ENCODE data around the gene ZFYVE27. TPM values are rescaled to one million over a fixed set of nuclear protein-coding genes. Genes with fewer than 3 reads are reported as not detected.

The ZFYVE27 gene
- polyA plus RNA-seq, 1 donor from 2014 or later, result 135 TPM

GRCh38 chr10:97805096-97805884 is 68.4 kb downstream of the ZFYVE27 start:
- H3K27me3 ChIP-seq (ENCODE audit: insufficient read depth, low read depth, low read length), result no peaks in the 10 kb centered on the region
- H3F3A ChIP-seq (ENCODE audit: insufficient read depth, low read length, poor library complexity, severe bottlenecking), result no peaks in the 10 kb centered on the region
- no peak overlapping the region for H3K27ac ChIP-seq (ENCODE audit: low read length)
- no peaks in the 10 kb centered on the region for H4K20me1 ChIP-seq (ENCODE audit: insufficient read depth)
- H3K79me2 ChIP-seq (replicated peaks; ENCODE audit: insufficient read depth, low read length), result no peaks in the 10 kb centered on the region
- H3K9ac ChIP-seq (ENCODE audit: low read length), result no peak overlapping the region
- no peak overlapping the region for H3K4me2 ChIP-seq (ENCODE audit: low read length)
- H3K36me3 ChIP-seq (ENCODE audit: insufficient read depth, low read length), result no peaks in the 10 kb centered on the region
- H2AFZ ChIP-seq (ENCODE audit: low read depth, low read length), result no peak overlapping the region
- no peak for TF ChIP-seq TAF1 (IDR thresholded peaks at IDR 0.05; ENCODE audit: low read depth)
- no peak overlapping the region for H3K4me3 ChIP-seq (ENCODE audit: low read length)
- H3K9me2 ChIP-seq (ENCODE audit: insufficient read depth, low read length), result no peaks in the 10 kb centered on the region
- no peaks in the 10 kb centered on the region for H3K9me3 ChIP-seq (ENCODE audit: low read length)

GRCh38 chr10:97805949-97806348 is 69.0 kb downstream of the ZFYVE27 start:
- Histone ChIP-seq H4K20me1 (ENCODE audit: insufficient read depth) (no peaks in the 10 kb centered on the region), H3K4me2 (ENCODE audit: low read length) (no peak overlapping the region), H3K79me2 (replicated peaks; ENCODE audit: insufficient read depth, low read length) (no peaks in the 10 kb centered on the region), H3K27me3 (ENCODE audit: insufficient read depth, low read depth, low read length) (no peaks in the 10 kb centered on the region), H3K9me3 (ENCODE audit: low read length) (no peaks in the 10 kb centered on the region), H2AFZ (ENCODE audit: low read depth, low read length) (no peak overlapping the region), H3K27ac (ENCODE audit: low read length) (no peak overlapping the region), H3K4me3 (ENCODE audit: low read length) (no peak overlapping the region), H3K9ac (ENCODE audit: low read length) (no peak overlapping the region), H3F3A (ENCODE audit: insufficient read depth, low read length, poor library complexity, severe bottlenecking) (no peaks in the 10 kb centered on the region), H3K9me2 (ENCODE audit: insufficient read depth, low read length) (no peaks in the 10 kb centered on the region), H3K36me3 (ENCODE audit: insufficient read depth, low read length) (no peaks in the 10 kb centered on the region)
- TF ChIP-seq REST (IDR thresholded peaks at IDR 0.05; ENCODE audit: borderline replicate concordance) (no peak), TAF1 (IDR thresholded peaks at IDR 0.05; ENCODE audit: low read depth) (no peak), CTCF (IDR thresholded peaks at IDR 0.05; ENCODE audit: poor library complexity, severe bottlenecking) (no peak), EP300 (conservative IDR thresholded peaks at IDR 0.05; ENCODE audit: poor library complexity, severe bottlenecking) (no peak), EZH2 (IDR thresholded peaks at IDR 0.05; ENCODE audit: borderline replicate concordance, insufficient read depth, low read length, poor library complexity, severe bottlenecking) (no peak), POLR2AphosphoS5 (IDR thresholded peaks at IDR 0.05) (no peak), MXI1 (conservative IDR thresholded peaks at IDR 0.05; ENCODE audit: poor library complexity, severe bottlenecking) (no peak), SMC3 (conservative IDR thresholded peaks at IDR 0.05; ENCODE audit: poor library complexity) (no peak)

Data from neural cell (in vitro differentiated cells).